WTC11 (cell line): Measurements from ENCODE around the gene TNK1. TPM values are rescaled to one million over a fixed set of nuclear protein-coding genes. Genes with fewer than 3 reads are reported as not detected.

Source experiments
- ATF1 ChIP-seq: sonication (generic); formaldehyde crosslinking; IDR thresholded peaks from 2 replicates; pipeline ENCODE4 v1.8.1; 2023; ENCODE audit warnings: mild to moderate bottlenecking, moderate library complexity, missing genetic modification reagents
- CTCF ChIP-seq: fragments of 200-600 bp; IDR thresholded peaks from 2 replicates; pipeline ENCODE4 v1.8.0; 2022; ENCODE audit warnings: antibody characterized with exemption
- E2F4 ChIP-seq: sonication (generic); formaldehyde crosslinking; IDR thresholded peaks from 2 replicates; pipeline ENCODE4 v1.8.1; 2022; ENCODE audit warnings: low read depth, mild to moderate bottlenecking, moderate library complexity, missing genetic modification reagents, borderline replicate concordance
- E2F5 ChIP-seq: sonication (generic); formaldehyde crosslinking; IDR thresholded peaks from 2 replicates; pipeline ENCODE4 v1.8.1; 2022; ENCODE audit warnings: mild to moderate bottlenecking, moderate library complexity, missing genetic modification reagents
- ERG ChIP-seq: fragments of 250-450 bp; sonication (Bioruptor Pico); IDR thresholded peaks from 2 replicates; pipeline ENCODE4 v1.8.0; 2021; ENCODE audit warnings: mild to moderate bottlenecking
- FOXP1 ChIP-seq: sonication (generic); formaldehyde crosslinking; IDR thresholded peaks from 2 replicates; pipeline ENCODE4 v1.8.0; 2022; ENCODE audit warnings: missing genetic modification reagents, mild to moderate bottlenecking, moderate library complexity, borderline replicate concordance
- GABPB1 ChIP-seq: sonication (generic); formaldehyde crosslinking; IDR thresholded peaks from 2 replicates; pipeline ENCODE4 v1.8.1; 2023; ENCODE audit warnings: mild to moderate bottlenecking, missing genetic modification reagents
- GRHL2 ChIP-seq: fragments of 250-450 bp; sonication (Bioruptor Pico); IDR thresholded peaks from 2 replicates; pipeline ENCODE4 v1.8.0; 2022; ENCODE audit warnings: mild to moderate bottlenecking, moderate library complexity; ENCODE audit not compliant: insufficient replicate concordance, severe bottlenecking
- KAT7 ChIP-seq: sonication (generic); formaldehyde crosslinking; IDR thresholded peaks from 2 replicates; pipeline ENCODE4 v1.8.1; 2023; ENCODE audit warnings: missing genetic modification reagents, mild to moderate bottlenecking, borderline replicate concordance
- NFYB ChIP-seq: sonication (generic); formaldehyde crosslinking; conservative IDR thresholded peaks from 2 replicates; pipeline ENCODE4 v1.8.0; 2022; ENCODE audit warnings: low read depth, missing genetic modification reagents
- PREB ChIP-seq: sonication (generic); formaldehyde crosslinking; IDR thresholded peaks from 2 replicates; pipeline ENCODE4 v1.8.1; 2022; ENCODE audit warnings: mild to moderate bottlenecking, missing genetic modification reagents, moderate library complexity, borderline replicate concordance
- PRRX2 ChIP-seq: fragments of 250-450 bp; sonication (Bioruptor Pico); IDR thresholded peaks from 2 replicates; pipeline ENCODE4 v1.8.0; 2021; ENCODE audit warnings: mild to moderate bottlenecking
- SOX15 ChIP-seq: fragments of 250-450 bp; sonication (Bioruptor Pico); IDR thresholded peaks from 2 replicates; pipeline ENCODE4 v1.9.0; 2021; ENCODE audit warnings: mild to moderate bottlenecking
- SP1 ChIP-seq: sonication (generic); formaldehyde crosslinking; conservative IDR thresholded peaks from 2 replicates; pipeline ENCODE4 v1.8.1; 2022; ENCODE audit warnings: missing genetic modification reagents
- TCF7 ChIP-seq: sonication (generic); formaldehyde crosslinking; IDR thresholded peaks from 2 replicates; pipeline ENCODE4 v1.8.0; 2022; ENCODE audit warnings: mild to moderate bottlenecking, low read depth, missing genetic modification reagents, moderate library complexity
- TP53 ChIP-seq: sonication (generic); formaldehyde crosslinking; IDR thresholded peaks from 2 replicates; pipeline ENCODE4 v1.8.1; 2023; ENCODE audit warnings: mild to moderate bottlenecking, missing genetic modification reagents
- USF1 ChIP-seq: sonication (generic); formaldehyde crosslinking; IDR thresholded peaks from 2 replicates; pipeline ENCODE4 v1.8.0; 2022; ENCODE audit warnings: mild to moderate bottlenecking, missing genetic modification reagents
- ZBTB43 ChIP-seq: sonication (generic); formaldehyde crosslinking; IDR thresholded peaks from 2 replicates; pipeline ENCODE4 v1.8.1; 2023; ENCODE audit warnings: mild to moderate bottlenecking, missing genetic modification reagents
- ZMAT4 ChIP-seq: fragments of 250-450 bp; sonication (Bioruptor Pico); IDR thresholded peaks from 2 replicates; pipeline ENCODE4 v1.9.0; 2021; ENCODE audit warnings: mild to moderate bottlenecking
- ZNF263 ChIP-seq: sonication (generic); formaldehyde crosslinking; IDR thresholded peaks from 2 replicates; pipeline ENCODE4 v1.8.1; 2022; ENCODE audit warnings: low read depth, mild to moderate bottlenecking, moderate library complexity, missing genetic modification reagents
- ZNF281 ChIP-seq: sonication (generic); formaldehyde crosslinking; IDR thresholded peaks from 2 replicates; pipeline ENCODE4 v1.8.0; 2023; ENCODE audit warnings: mild to moderate bottlenecking, missing genetic modification reagents
- ZNF423 ChIP-seq: fragments of 250-450 bp; sonication (Bioruptor Pico); IDR thresholded peaks from 2 replicates; pipeline ENCODE4 v2.1.2; 2022; ENCODE audit warnings: mild to moderate bottlenecking, moderate library complexity
- total RNA-seq: library from RNA; stranded (reverse); gene quantifications from 3 replicates; pipeline ENCODE4 v1.2.3, GENCODE V29; 2021

Gene TNK1
- total RNA-seq, 1 experiment from 2014 or later = 9.3 TPM

GRCh38 chr17:7394452-7395191, 13.7 kb downstream of the TNK1 start, which contains the start of gene PLSCR3 (continued):
- TF ChIP-seq PREB (no peak), ZNF281 (CRISPR knock-in tag) (no peak), KAT7 (no peak), CTCF (no peak), ZNF423 (CRISPR knock-in tag) (no peak), ZMAT4 (CRISPR knock-in tag) (no peak), TCF7 (CRISPR knock-in tag) (no peak), TP53 (CRISPR knock-in tag) (no peak), ZNF263 (CRISPR knock-in tag) (no peak), E2F4 (CRISPR knock-in tag) (no peak), SP1 (peak; percentile 78), USF1 (CRISPR knock-in tag) (no peak), ERG (CRISPR knock-in tag) (no peak), PRRX2 (CRISPR knock-in tag) (no peak), FOXP1 (CRISPR knock-in tag) (peak; percentile 59), ZBTB43 (CRISPR knock-in tag) (no peak), NFYB (CRISPR knock-in tag) (no peak), E2F5 (CRISPR knock-in tag) (no peak), SOX15 (CRISPR knock-in tag) (no peak), ATF1 (CRISPR knock-in tag) (no peak), GRHL2 (CRISPR knock-in tag) (no peak), GABPB1 (CRISPR knock-in tag) (0 out of 2 replicates have a peak, but pooled peaks have one; percentile 13)
